H1 (cell line): Measurements from ENCODE around the gene GNGT2. TPM values are rescaled to one million over a fixed set of nuclear protein-coding genes. Genes with fewer than 3 reads are reported as not detected.

Experiments used
- CTCF ChIA-PET: fragments of 300-600 bp; sonication (Branson Sonifier 250); formaldehyde crosslinking; loops from one replicate; lab custom pipeline; 2021; ENCODE audit not compliant: partially characterized antibody; lab: Charles Lee
- POLR2A ChIA-PET: fragments of 300-600 bp; sonication (Branson Sonifier 250); formaldehyde crosslinking; loops from one replicate; lab custom pipeline; 2021; ENCODE audit warnings: inconsistent platforms; ENCODE audit not compliant: partially characterized antibody; lab: Charles Lee
- DNase-seq, 2 experiments: peaks; one replicate each; pipeline versions ENCODE4 v3.0.0 to v3.0.0-alpha.2; 2010 to 2022; ENCODE audit warnings: low spot score in 2 of 2, low read depth in 1 of 2, mixed read lengths in 1 of 2
- FAIRE-seq: peaks from 2 replicates; lab custom pipeline; 2011; peaks lifted over from hg19 to GRCh38; lab: Jason Lieb, UNC
- H2AFZ ChIP-seq: 2 replicates; pipeline ENCODE4 v1.8.1; 2012; ENCODE audit warnings: low read length, inconsistent platforms
- H2AK5ac ChIP-seq: 2 replicates; pipeline ENCODE4 v1.6.1; 2013; ENCODE audit warnings: low read depth, low read length
- H2BK120ac ChIP-seq: replicated peaks from 2 replicates; pipeline ENCODE3; 2013; ENCODE audit warnings: low read depth, low read length, inconsistent platforms
- H2BK12ac ChIP-seq: 2 replicates; pipeline ENCODE4 v1.6.1; 2013; ENCODE audit warnings: low read depth, low read length
- H2BK15ac ChIP-seq: 2 replicates; pipeline ENCODE4 v1.6.1; 2013; ENCODE audit warnings: low read length
- H2BK20ac ChIP-seq: 2 replicates; pipeline ENCODE4 v1.6.1; 2013; ENCODE audit warnings: low read length
- H2BK5ac ChIP-seq: 2 replicates; pipeline ENCODE4 v1.6.1; 2013; ENCODE audit warnings: low read depth, low read length
- H3K14ac ChIP-seq: 2 replicates; pipeline ENCODE4 v1.6.1; 2013; ENCODE audit warnings: inconsistent platforms; ENCODE audit not compliant: insufficient read length
- H3K18ac ChIP-seq: 2 replicates; pipeline ENCODE4 v1.6.1; 2013; ENCODE audit warnings: low read length; ENCODE audit errors: extremely low read depth
- H3K23ac ChIP-seq: 2 replicates; pipeline ENCODE4 v1.6.1; 2013; ENCODE audit warnings: inconsistent platforms; ENCODE audit not compliant: insufficient read length
- H3K23me2 ChIP-seq: 2 replicates; pipeline ENCODE4 v1.6.1; 2013; ENCODE audit warnings: low read depth, low read length
- H3K27ac ChIP-seq: 2 replicates; pipeline ENCODE4 v1.6.1; 2011; ENCODE audit warnings: low read depth, low read length, inconsistent platforms
- H3K27me3 ChIP-seq, 4 experiments: replicated peaks in 1 of 4; 1 replicate in 1 of 4; 2 replicates in 3 of 4; pipeline versions ENCODE4 v1.6.1 to v1.8.1; 2011 to 2013; ENCODE audit warnings: low read length in 3 of 4, mild to moderate bottlenecking in 3 of 4, inconsistent platforms in 2 of 4, mixed read lengths in 2 of 4, moderate library complexity in 1 of 4; ENCODE audit not compliant: control insufficient read depth in 3 of 4, insufficient read depth in 3 of 4; ENCODE audit errors: extremely low read depth in 1 of 4
- H3K36me3 ChIP-seq, 4 experiments: 2 replicates each; pipeline versions ENCODE4 v1.6.1 to v1.8.1; 2011 to 2013; ENCODE audit warnings: mild to moderate bottlenecking in 4 of 4, low read length in 3 of 4, moderate library complexity in 2 of 4, control low read depth in 1 of 4, inconsistent platforms in 1 of 4; ENCODE audit not compliant: insufficient read depth in 4 of 4, control insufficient read depth in 2 of 4
- H3K4ac ChIP-seq: replicated peaks from 2 replicates; pipeline ENCODE3; 2013; ENCODE audit warnings: low read length, low read depth, mixed read lengths, inconsistent platforms; ENCODE audit not compliant: insufficient read length
- H3K4me1 ChIP-seq, 4 experiments: replicated peaks in 1 of 4; 1 replicate in 1 of 4; 2 replicates in 3 of 4; pipeline versions ENCODE4 v1.6.1 to v1.8.1; 2011 to 2013; ENCODE audit warnings: low read length in 3 of 4, inconsistent platforms in 2 of 4, mixed read lengths in 1 of 4; ENCODE audit not compliant: insufficient read depth in 4 of 4, control insufficient read depth in 3 of 4
- H3K4me2 ChIP-seq, 2 experiments: 2 replicates each; pipeline versions ENCODE4 v1.6.1 to v1.8.1; 2011 to 2013; ENCODE audit warnings: low read depth in 2 of 2, low read length in 2 of 2, control low read depth in 1 of 2, inconsistent platforms in 1 of 2, mild to moderate bottlenecking in 1 of 2; ENCODE audit not compliant: insufficient read depth in 1 of 2
- H3K4me3 ChIP-seq, 4 experiments: fragments of 200-600, 300-600 bp in 1 of 4; sonication (generic), shearing (Covaris generic), sonication (Bioruptor Twin) in 1 of 4; 2 replicates each; pipeline versions ENCODE4 v1.5.1 to v1.8.1; 2011 to 2016; ENCODE audit warnings: low read length in 4 of 4, low read depth in 3 of 4, control low read depth in 2 of 4, inconsistent platforms in 2 of 4, mild to moderate bottlenecking in 2 of 4, mixed read lengths in 1 of 4, moderate library complexity in 1 of 4; ENCODE audit not compliant: insufficient read depth in 2 of 4; ENCODE audit errors: extremely low read depth in 1 of 4
- H3K56ac ChIP-seq: replicated peaks from 2 replicates; pipeline ENCODE3; 2013; ENCODE audit warnings: low read depth, mild to moderate bottlenecking, mixed read lengths, low read length, inconsistent platforms; ENCODE audit not compliant: insufficient read length
- H3K79me1 ChIP-seq: 2 replicates; pipeline ENCODE4 v1.6.1; 2013; ENCODE audit warnings: low read depth, low read length, control low read depth
- H3K79me2 ChIP-seq, 2 experiments: 2 replicates each; pipeline versions ENCODE4 v1.6.1 to v1.8.1; 2012 to 2013; ENCODE audit warnings: low read length in 2 of 2, mild to moderate bottlenecking in 2 of 2, inconsistent platforms in 1 of 2; ENCODE audit not compliant: insufficient read depth in 2 of 2, control insufficient read depth in 1 of 2
- H3K9ac ChIP-seq, 4 experiments: replicated peaks in 1 of 4; 1 replicate in 1 of 4; 2 replicates in 3 of 4; pipeline versions ENCODE4 v1.6.1 to v1.8.1; 2011 to 2013; ENCODE audit warnings: low read depth in 3 of 4, low read length in 3 of 4, control low read depth in 2 of 4, mild to moderate bottlenecking in 2 of 4, moderate library complexity in 2 of 4, inconsistent platforms in 1 of 4; ENCODE audit errors: extremely low read depth in 1 of 4
- H3K9me3 ChIP-seq, 2 experiments: 2 replicates each; pipeline versions ENCODE4 v1.6.1 to v1.8.1; 2012 to 2013; ENCODE audit warnings: mild to moderate bottlenecking in 2 of 2, moderate library complexity in 2 of 2, control low read depth in 1 of 2, inconsistent platforms in 1 of 2, low read depth in 1 of 2, low read length in 1 of 2, mixed read lengths in 1 of 2; ENCODE audit not compliant: insufficient read depth in 2 of 2
- H4K20me1 ChIP-seq, 2 experiments: replicated peaks in 1 of 2; 2 replicates each; pipeline versions ENCODE3 to v1.8.1; 2011 to 2013; ENCODE audit warnings: inconsistent platforms in 2 of 2, low read length in 2 of 2, mild to moderate bottlenecking in 1 of 2; ENCODE audit not compliant: insufficient read depth in 2 of 2, control insufficient read depth in 1 of 2
- H4K5ac ChIP-seq: 2 replicates; pipeline ENCODE4 v1.6.1; 2013; ENCODE audit warnings: low read length, low read depth, mixed read lengths, inconsistent platforms; ENCODE audit not compliant: insufficient read length
- H4K8ac ChIP-seq: 2 replicates; pipeline ENCODE4 v1.8.0; 2013; ENCODE audit warnings: mild to moderate bottlenecking, moderate library complexity, low read length, inconsistent platforms; ENCODE audit not compliant: insufficient read depth; ENCODE audit errors: extremely low read depth
- H4K91ac ChIP-seq: replicated peaks from 2 replicates; pipeline ENCODE3; 2013; ENCODE audit warnings: low read length, mixed read lengths, inconsistent platforms; ENCODE audit not compliant: insufficient read length
- ATF3 ChIP-seq: IDR thresholded peaks from 2 replicates; pipeline ENCODE4 v1.6.1; 2011; ENCODE audit warnings: low read depth, mild to moderate bottlenecking, low read length; ENCODE audit not compliant: insufficient read depth
- BCL11A ChIP-seq, 2 experiments: IDR thresholded peaks; one replicate each; pipeline ENCODE4 v1.6.1; 2011; ENCODE audit warnings: low read depth in 2 of 2, low read length in 2 of 2, mild to moderate bottlenecking in 2 of 2
- KDM4A ChIP-seq: IDR thresholded peaks from one replicate; pipeline ENCODE4 v1.7.1; 2012; ENCODE audit warnings: low read depth, mild to moderate bottlenecking, moderate library complexity, low read length, inconsistent platforms; ENCODE audit not compliant: severe bottlenecking
- POLR2AphosphoS5 ChIP-seq: IDR thresholded peaks from 2 replicates; pipeline ENCODE4 v1.6.1; 2011; ENCODE audit warnings: low read depth, low read length
- TAF1 ChIP-seq: IDR thresholded peaks from 2 replicates; pipeline ENCODE4 v1.6.1; 2011; ENCODE audit warnings: mild to moderate bottlenecking, low read depth, low read length
- TEAD4 ChIP-seq: IDR thresholded peaks from 2 replicates; pipeline ENCODE4 v1.6.1; 2012; ENCODE audit warnings: low read depth, low read length, inconsistent platforms, mixed read lengths
- USF2 ChIP-seq: IDR thresholded peaks from 2 replicates; pipeline ENCODE4 v1.6.1; 2011; ENCODE audit warnings: low read length, improper control_type of control experiment
- WGBS, 2 experiments: shearing (Covaris generic) in 1 of 2; methylation state at CpG; one replicate each; pipeline versions ENCODE4 v1.1.6 to v1.1.7; 2013 to 2015; ENCODE audit warnings: low lambda C conversion rate in 2 of 2, mixed read lengths in 2 of 2, inconsistent platforms in 1 of 2, low coverage in 1 of 2, missing lambda C conversion rate in 1 of 2; ENCODE audit not compliant: insufficient replicate concordance in 2 of 2, insufficient coverage in 1 of 2, insufficient read length in 1 of 2; ENCODE audit errors: extremely low coverage in 1 of 2, missing lambda C conversion rate in 1 of 2; 5-methylcytosine and 5-hydroxymethylcytosine counted together
- long read RNA-seq, 2 experiments: library from RNA in 1 of 2; library from capped mRNA in 1 of 2; stranded (forward); transcript quantifications; one replicate each; pipeline ENCODE4 v2.0.0, GENCODE V29; 2021; ENCODE audit warnings: inconsistent platforms in 1 of 2
- polyA minus RNA-seq, 3 experiments: library from RNA; depleted of rRNA, polyadenylated mRNA; stranded (reverse); fragments of >200 nt; gene quantifications; 1 replicate in 2 of 3; 2 replicates in 1 of 3; pipeline ENCODE4 v1.2.3, GENCODE V29; 2011
- polyA plus RNA-seq, 7 experiments: library from polyadenylated mRNA; depleted of rRNA in 3 of 7; stranded (reverse) in 5 of 7; unstranded in 2 of 7; fragments of >200 nt in 5 of 7; fragments of 200-250 nt in 2 of 7; gene quantifications; 1 replicate in 5 of 7; 2 replicates in 1 of 7; 4 replicates in 1 of 7; pipeline versions ENCODE4 v1.2.1 to v1.2.3, GENCODE V29; 2011 to 2013; ENCODE audit warnings: missing spikeins in 2 of 7, mixed read lengths in 2 of 7
- total RNA-seq: library from RNA; stranded (reverse); fragmentation: NEBNext Ultra II Directional; extraction: Animal tissue kit (Norgen Biotek cat#: 25700); gene quantifications from 2 replicates; pipeline ENCODE4 v1.2.1, GENCODE V29; 2021

GNGT2 gene
- total RNA-seq (0.73 and 1.4 TPM in 2 replicates), polyA plus RNA-seq (2011; rRNA removed) (1.3 and 1.7 TPM in 2 replicates), polyA minus RNA-seq (2011; rRNA and poly(A)+ RNA removed) (1.8 and 2.0 TPM in 2 replicates)
- polyA plus RNA-seq (2011; cell fraction: cytosol; rRNA removed), result 1.5 TPM
- 0.39 TPM for polyA plus RNA-seq (2011; cell fraction: nucleus; rRNA removed)
- polyA plus RNA-seq (2012, experiment 1 of 2), result 1.1 to 1.6 TPM (median 1.3 TPM) in 4 replicates
- polyA plus RNA-seq (2012, experiment 2 of 2), result 1.9 TPM
- polyA plus RNA-seq (2013, experiment 1 of 2), result 1.0 TPM
- 1.0 TPM for polyA plus RNA-seq (2013, experiment 2 of 2)
- not detected for polyA minus RNA-seq (2011; cell fraction: cytosol; rRNA and poly(A)+ RNA removed)
- polyA minus RNA-seq (2011; cell fraction: nucleus; rRNA and poly(A)+ RNA removed), result 1.00 TPM
- long read RNA-seq, experiment 1, result 0 reads
- long read RNA-seq, experiment 2, result 0 reads

GRCh38 chr17:49210158-49211029, at the start of gene GNGT2, which contains the start of gene ABI3:
TSS of gene GNGT2 (minus strand) at chr17:49210574. CDS start at chr17:49207422, 3,152 bp downstream.
TSS of gene ABI3 (plus strand) at chr17:49210707. CDS start at chr17:49210725, 18 bp downstream.
- H2BK20ac ChIP-seq, result peak within 1 kb of the TSS; percentile 93; the same call in 1 of the 2 replicates
- no peak within 1 kb of the TSS for H3K14ac ChIP-seq
- H3K79me1 ChIP-seq, result no peaks in the 10 kb centered on the region
- H4K91ac ChIP-seq, result no peak within 1 kb of the TSS
- peak within 1 kb of the TSS; percentile 81 for H2AFZ ChIP-seq
- no peak within 1 kb of the TSS; the same call in 1 of the 2 replicates for H4K8ac ChIP-seq
- no peaks in the 10 kb centered on the region for H4K20me1 ChIP-seq
- no peaks in the 10 kb centered on the region for H3K23me2 ChIP-seq
- 64% methylated on average over 16 of the region's 22 CpGs; no CpG with 5 or more reads in 1 of the 2 experiments for WGBS, 2 experiments
- H3K79me2 ChIP-seq, result no peaks in the 10 kb centered on the region
- no peak within 1 kb of the TSS for H2BK120ac ChIP-seq
- no peaks in the 10 kb centered on the region for H3K9me3 ChIP-seq
- peak within 1 kb of the TSS; percentile 99 for H2BK15ac ChIP-seq
- peak within 1 kb of the TSS; percentile 44; the same call in 1 of the 2 replicates for H2BK5ac ChIP-seq
- 0 out of 2 replicates have a peak within 1 kb of the TSS, but pooled peaks have one; percentile 12 for H3K27ac ChIP-seq
- H3K4ac ChIP-seq, result peak within 1 kb of the TSS; percentile 46
- peak within 1 kb of the TSS; percentile 69; the same call in 1 of the 2 replicates for H2AK5ac ChIP-seq
- H3K56ac ChIP-seq, result no peak within 1 kb of the TSS
- peaks cover 0 to 3% (median 0%) of the 10 kb centered on the region in 4 experiments; a peak in 2 of 7 replicates for H3K27me3 ChIP-seq
- ChIA-PET CTCF (interaction anchor here (0.6 to 1.7 kb wide), 2 partner anchors 17 to 99 kb away, joined by 3 to 6 read pairs; no protein-coding TSS in a partner anchor), POLR2A (interaction anchor here (1.0 to 1.9 kb wide), 4 partner anchors 10 to 17 kb away, joined by 3 to 6 read pairs (median 4); no protein-coding TSS in a partner anchor)
- H4K5ac ChIP-seq, result no peak within 1 kb of the TSS
- FAIRE-seq (no peak), DNase-seq (peak in 1 of 2 experiments; percentile 60)
- peaks cover 5 to 19% (median 13%) of the 10 kb centered on the region in 4 experiments for H3K4me1 ChIP-seq
- no peak within 1 kb of the TSS; a peak in 1 of 7 replicates for H3K9ac ChIP-seq
- peak within 1 kb of the TSS; percentile 39; the same call in 1 of the 2 replicates for H2BK12ac ChIP-seq
- no peaks in the 10 kb centered on the region for H3K36me3 ChIP-seq
- peak within 1 kb of the TSS in 1 of 4 experiments; percentile 23; a peak in 3 of 8 replicates for H3K4me3 ChIP-seq
- H3K4me2 ChIP-seq, result peak within 1 kb of the TSS; percentile 50 to 59
- peak within 1 kb of the TSS; percentile 78 for H3K18ac ChIP-seq
- H3K23ac ChIP-seq, result no peak within 1 kb of the TSS
- TF ChIP-seq USF2 (no peak), POLR2AphosphoS5 (no peak), TAF1 (peak; percentile 49; the same call in 1 of the 2 replicates), TEAD4 (no peak), KDM4A (no peak), ATF3 (no peak), BCL11A (IDR thresholded peaks at IDR 0.05; ENCODE audit: low read depth in 2 of 2, low read length in 2 of 2) (no peak)
